NB4 (cell line): Measurements from ENCODE around the gene MICU2.

ENCODE experiments used
- MYC ChIP-seq: IDR thresholded peaks from 2 replicates; pipeline ENCODE4 v1.6.1; 2011; ENCODE audit warnings: low read depth, low read length
- POLR2A ChIP-seq: IDR thresholded peaks from 2 replicates; pipeline ENCODE4 v1.6.1; 2011; ENCODE audit warnings: mild to moderate bottlenecking; ENCODE audit not compliant: insufficient read length; ENCODE audit errors: extremely low read depth
- TF ChIP-seq, protein P1 (sequence below): IDR thresholded peaks from one replicate; pipeline ENCODE4 v1.5.1; 2012; ENCODE audit warnings: low read depth, low read length
- TF ChIP-seq, protein P2 (sequence below): IDR thresholded peaks from 2 replicates; pipeline ENCODE4 v1.6.1; 2011; ENCODE audit warnings: low read depth, low read length

DNA sequence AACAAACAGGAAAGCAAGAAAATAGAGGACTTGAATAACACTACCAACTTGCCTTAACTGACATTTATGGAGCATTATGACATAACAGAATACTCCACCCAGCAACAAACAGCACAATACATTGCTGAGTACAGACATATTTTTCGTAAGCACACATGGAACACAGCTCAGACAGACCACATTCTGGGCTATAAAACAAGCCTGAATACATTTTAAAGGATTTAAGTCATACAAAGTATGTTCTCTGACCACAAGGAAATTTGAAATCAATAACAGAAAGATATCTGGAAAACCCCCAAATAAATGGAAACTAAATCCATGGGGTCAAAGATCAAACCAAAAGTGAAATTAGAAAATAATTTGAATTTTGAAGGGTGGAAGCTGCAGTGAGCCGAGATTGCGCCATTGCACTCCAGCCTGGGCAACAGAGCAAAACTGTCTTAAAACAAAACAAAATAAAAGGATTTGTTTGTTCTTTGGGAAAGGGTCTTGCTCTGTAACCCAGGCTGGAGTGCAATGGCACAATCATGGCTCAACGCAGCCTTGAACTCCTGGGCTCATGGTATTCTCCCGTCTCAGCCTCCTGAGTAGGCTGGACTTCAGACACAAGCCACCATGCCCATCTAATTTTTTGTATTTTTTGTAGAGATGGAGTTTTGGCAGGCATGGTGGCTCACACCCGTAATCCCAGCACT lies 150.4 kb downstream of the MICU2 start:
- TF ChIP-seq, protein P1, sequence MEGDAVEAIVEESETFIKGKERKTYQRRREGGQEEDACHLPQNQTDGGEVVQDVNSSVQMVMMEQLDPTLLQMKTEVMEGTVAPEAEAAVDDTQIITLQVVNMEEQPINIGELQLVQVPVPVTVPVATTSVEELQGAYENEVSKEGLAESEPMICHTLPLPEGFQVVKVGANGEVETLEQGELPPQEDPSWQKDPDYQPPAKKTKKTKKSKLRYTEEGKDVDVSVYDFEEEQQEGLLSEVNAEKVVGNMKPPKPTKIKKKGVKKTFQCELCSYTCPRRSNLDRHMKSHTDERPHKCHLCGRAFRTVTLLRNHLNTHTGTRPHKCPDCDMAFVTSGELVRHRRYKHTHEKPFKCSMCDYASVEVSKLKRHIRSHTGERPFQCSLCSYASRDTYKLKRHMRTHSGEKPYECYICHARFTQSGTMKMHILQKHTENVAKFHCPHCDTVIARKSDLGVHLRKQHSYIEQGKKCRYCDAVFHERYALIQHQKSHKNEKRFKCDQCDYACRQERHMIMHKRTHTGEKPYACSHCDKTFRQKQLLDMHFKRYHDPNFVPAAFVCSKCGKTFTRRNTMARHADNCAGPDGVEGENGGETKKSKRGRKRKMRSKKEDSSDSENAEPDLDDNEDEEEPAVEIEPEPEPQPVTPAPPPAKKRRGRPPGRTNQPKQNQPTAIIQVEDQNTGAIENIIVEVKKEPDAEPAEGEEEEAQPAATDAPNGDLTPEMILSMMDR = no peak
- TF ChIP-seq POLR2A = no peak
- TF ChIP-seq, protein P2, sequence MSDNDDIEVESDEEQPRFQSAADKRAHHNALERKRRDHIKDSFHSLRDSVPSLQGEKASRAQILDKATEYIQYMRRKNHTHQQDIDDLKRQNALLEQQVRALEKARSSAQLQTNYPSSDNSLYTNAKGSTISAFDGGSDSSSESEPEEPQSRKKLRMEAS = no peak
- no peak for TF ChIP-seq MYC
